GM10248 (cell line): Measurements from ENCODE around the gene NTM.

Experiments used
- CTCF ChIA-PET: fragments of 300-600 bp; sonication (Branson Sonifier 250); formaldehyde crosslinking; extraction: SDS; loops from one replicate; lab custom pipeline; 2021; ENCODE audit warnings: antibody characterized with exemption; lab: Yijun Ruan, JAX
- POLR2A ChIA-PET: fragments of 350-650 bp; sonication (Branson Sonifier 250); formaldehyde crosslinking; extraction: SDS; loops from one replicate; lab custom pipeline; 2020; ENCODE audit warnings: antibody characterized with exemption; lab: Yijun Ruan, JAX
- DNase-seq: peaks from one replicate; pipeline ENCODE4 v3.0.0; 2012; ENCODE audit errors: extremely low spot score
- TF ChIP-seq, protein P1 (sequence below): IDR thresholded peaks from 2 replicates; pipeline ENCODE4 v1.5.1; 2012; ENCODE audit warnings: mild to moderate bottlenecking, low read depth; ENCODE audit errors: extremely low read depth, missing control alignments, control extremely low read depth

Gene NTM

DNA sequence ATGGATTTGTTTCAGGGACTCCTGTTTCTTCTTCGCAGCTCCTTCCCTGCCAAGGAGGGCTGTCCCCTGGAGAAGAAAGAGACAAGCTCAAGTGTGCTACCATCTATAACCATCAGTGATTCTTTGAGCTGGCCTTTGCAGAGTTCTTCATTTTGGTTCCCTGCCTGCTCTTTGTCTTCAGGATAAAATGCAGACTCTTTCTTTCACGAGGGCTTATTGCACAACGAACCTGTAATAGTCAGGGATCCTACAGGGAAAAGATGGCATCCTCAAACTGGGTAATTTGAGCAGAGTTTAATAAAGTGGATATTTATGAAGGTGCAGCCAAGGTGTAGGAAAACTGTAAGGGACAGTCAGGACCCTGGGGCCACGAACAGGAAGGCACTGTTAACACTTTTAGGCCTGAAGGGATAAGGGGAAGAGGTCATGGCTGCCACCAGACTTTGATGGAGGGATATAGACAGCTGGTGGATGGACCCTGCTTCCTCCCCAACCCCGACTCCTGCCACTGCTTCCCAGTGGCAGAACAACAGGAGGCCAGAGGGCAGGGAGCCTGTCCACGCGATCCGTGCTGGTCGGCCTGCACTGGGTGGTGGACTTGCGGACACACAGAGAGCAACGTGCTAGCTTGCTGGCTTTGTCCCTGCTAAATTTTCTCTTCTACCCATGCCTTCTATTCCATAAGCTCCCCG lies 767.0 kb downstream of the NTM start:
- TF ChIP-seq, protein P1, sequence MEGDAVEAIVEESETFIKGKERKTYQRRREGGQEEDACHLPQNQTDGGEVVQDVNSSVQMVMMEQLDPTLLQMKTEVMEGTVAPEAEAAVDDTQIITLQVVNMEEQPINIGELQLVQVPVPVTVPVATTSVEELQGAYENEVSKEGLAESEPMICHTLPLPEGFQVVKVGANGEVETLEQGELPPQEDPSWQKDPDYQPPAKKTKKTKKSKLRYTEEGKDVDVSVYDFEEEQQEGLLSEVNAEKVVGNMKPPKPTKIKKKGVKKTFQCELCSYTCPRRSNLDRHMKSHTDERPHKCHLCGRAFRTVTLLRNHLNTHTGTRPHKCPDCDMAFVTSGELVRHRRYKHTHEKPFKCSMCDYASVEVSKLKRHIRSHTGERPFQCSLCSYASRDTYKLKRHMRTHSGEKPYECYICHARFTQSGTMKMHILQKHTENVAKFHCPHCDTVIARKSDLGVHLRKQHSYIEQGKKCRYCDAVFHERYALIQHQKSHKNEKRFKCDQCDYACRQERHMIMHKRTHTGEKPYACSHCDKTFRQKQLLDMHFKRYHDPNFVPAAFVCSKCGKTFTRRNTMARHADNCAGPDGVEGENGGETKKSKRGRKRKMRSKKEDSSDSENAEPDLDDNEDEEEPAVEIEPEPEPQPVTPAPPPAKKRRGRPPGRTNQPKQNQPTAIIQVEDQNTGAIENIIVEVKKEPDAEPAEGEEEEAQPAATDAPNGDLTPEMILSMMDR, result no peak
- CTCF ChIA-PET, result interaction anchor here (1.8 kb wide), 1 partner anchor 11 kb away, joined by 7 read pairs; no protein-coding TSS in a partner anchor
- POLR2A ChIA-PET, result no interaction called here
- no peak for DNase-seq

DNA sequence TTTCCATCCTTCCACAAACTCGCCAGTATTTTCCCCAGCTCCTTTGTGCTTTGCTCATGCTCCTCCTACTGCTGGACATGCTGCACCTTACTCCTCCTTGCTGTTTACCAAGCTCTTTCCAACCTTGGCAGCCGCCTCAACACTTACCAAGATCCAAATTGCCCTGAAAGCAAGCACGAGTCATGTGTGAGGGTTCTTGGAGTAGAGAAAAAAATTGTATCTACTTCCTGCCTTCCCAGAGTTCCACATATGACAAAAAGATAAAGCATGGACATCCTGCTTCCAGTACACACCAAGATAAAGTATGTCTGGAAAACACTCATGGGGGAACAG lies 767.5 kb downstream of the NTM start:
- DNase-seq, result no peak
- POLR2A ChIA-PET, result no interaction called here
- TF ChIP-seq, protein P1, result no peak
- CTCF ChIA-PET, result interaction anchor here (1.8 kb wide), 1 partner anchor 11 kb away, joined by 7 read pairs; no protein-coding TSS in a partner anchor

DNA sequence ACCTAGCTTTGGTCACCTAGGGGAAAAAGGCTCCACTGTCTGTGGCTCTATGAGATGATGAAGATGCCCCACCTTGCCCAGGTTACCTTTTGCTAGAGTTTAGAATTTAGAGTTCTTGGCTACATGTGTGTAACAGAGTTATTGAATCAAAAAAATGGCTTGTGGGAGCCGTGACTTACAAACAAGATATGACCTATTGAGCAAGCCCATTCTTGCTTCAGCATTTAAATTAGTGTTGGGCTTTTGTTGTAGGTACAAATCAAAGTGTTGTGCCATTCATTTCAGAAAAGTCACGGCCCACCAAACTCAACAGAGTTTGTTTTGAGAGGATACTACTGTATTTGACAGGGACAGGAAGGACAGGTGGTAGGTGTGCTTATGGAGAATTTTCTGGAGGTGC lies 768.8 kb downstream of the NTM start:
- no peak for DNase-seq
- POLR2A ChIA-PET, result no interaction called here
- TF ChIP-seq, protein P1, result no peak
- CTCF ChIA-PET, result interaction anchor here (1.8 kb wide), 1 partner anchor 12 kb away, joined by 7 read pairs; no protein-coding TSS in a partner anchor

DNA sequence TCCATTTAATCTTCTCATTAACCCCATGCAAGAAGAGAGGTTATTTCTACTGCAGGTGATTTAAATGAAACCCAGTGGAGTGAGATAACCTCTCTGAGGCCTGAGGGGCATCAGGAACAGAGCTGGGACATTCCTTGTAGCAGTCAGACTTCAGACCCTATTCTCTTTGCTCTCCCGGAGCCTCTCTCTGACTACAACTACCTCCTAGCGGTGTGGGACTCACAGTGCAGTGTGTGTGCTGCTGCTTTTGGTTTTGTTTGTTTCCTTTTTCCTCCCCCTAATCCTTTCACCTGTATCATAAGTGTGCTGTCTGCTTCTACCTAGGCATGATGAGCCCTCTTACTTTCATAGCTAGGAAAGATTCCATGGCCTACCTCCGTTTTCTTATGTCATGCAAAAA lies 769.6 kb downstream of the NTM start:
- TF ChIP-seq, protein P1, result no peak
- ChIA-PET POLR2A (no interaction called here), CTCF (no interaction called here)
- DNase-seq, result no peak

DNA sequence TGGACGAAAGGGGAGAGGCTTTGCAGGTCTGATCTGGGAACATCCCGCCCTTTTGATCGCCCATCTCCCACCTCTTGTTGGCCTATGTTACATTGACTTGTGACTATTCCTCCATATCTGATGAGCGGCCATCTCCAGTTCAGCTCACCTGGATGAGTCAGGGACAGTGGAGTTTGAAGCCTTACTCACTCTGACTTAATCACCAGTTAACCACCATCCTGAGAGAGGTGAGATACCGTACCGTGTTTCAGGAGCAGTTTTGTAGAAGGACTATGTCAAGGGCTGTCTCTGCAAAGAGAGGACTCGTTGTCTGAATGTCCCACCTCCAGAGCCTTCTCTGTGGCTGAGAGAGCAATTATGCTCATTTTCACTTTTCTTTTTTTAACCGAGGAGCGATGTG lies 771.7 kb downstream of the NTM start:
- no peak for DNase-seq
- CTCF ChIA-PET, result no interaction called here
- POLR2A ChIA-PET, result no interaction called here
- TF ChIP-seq, protein P1, result no peak

DNA sequence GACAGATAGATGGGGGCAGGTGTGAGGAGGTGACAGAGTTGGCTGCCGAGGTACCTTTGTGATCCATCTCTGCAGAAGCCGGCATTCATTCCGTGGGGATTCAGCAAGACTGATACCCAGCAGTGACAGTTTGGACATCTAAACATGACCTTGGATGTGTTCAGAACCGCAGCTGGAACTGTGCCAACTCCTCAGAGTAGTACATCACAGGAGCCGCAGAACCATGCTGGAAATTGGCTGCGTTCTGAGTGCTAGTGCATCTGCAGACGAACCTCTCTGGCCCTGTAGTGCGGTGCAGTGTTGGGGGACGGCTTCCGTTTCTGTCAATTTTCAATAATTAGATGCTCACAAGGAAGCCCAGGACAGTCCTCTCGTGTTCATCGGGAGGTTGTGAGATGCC lies 772.1 kb downstream of the NTM start:
- CTCF ChIA-PET, result no interaction called here
- DNase-seq, result no peak
- TF ChIP-seq, protein P1, result no peak
- POLR2A ChIA-PET, result no interaction called here
